Frontal cortex (tissue), 4 donors: ENCODE results near the gene BNC2. TPM values are rescaled to one million over a fixed set of nuclear protein-coding genes. Genes with fewer than 3 reads are reported as not detected.
A peak's percentile ranks its signal among the peaks of the same experiment; 100 is the strongest.

Source experiments
- DNase-seq, 2 donors: peaks; one replicate each; pipeline ENCODE4 v3.0.0; 2012; ENCODE audit warnings: low spot score in 2 of 2
- FAIRE-seq: peaks from 2 replicates; lab custom pipeline; 2012; peaks lifted over from hg19 to GRCh38; lab: Jason Lieb, UNC
- total RNA-seq: library from RNA; depleted of rRNA; stranded (reverse); fragments of >200 nt; gene quantifications from one replicate; pipeline ENCODE4 v1.2.3, GENCODE V29; 2014
- donor health status: control.
- donor health status: control.
- donor health status: control.

Gene BNC2
- total RNA-seq, 1 donor from 2014 or later = 1.6 TPM

- peak; percentile 29 to 38 for DNase-seq
- no peak for FAIRE-seq
Observed at GRCh38 chr9:16871336-16872151, 1.1 kb upstream of the BNC2 start.

GRCh38 chr9:16869882-16870595, 431 bp downstream of the BNC2 start:
- DNase-seq = peak in 1 of 2 donors; percentile 23
- no peak for FAIRE-seq

DNA sequence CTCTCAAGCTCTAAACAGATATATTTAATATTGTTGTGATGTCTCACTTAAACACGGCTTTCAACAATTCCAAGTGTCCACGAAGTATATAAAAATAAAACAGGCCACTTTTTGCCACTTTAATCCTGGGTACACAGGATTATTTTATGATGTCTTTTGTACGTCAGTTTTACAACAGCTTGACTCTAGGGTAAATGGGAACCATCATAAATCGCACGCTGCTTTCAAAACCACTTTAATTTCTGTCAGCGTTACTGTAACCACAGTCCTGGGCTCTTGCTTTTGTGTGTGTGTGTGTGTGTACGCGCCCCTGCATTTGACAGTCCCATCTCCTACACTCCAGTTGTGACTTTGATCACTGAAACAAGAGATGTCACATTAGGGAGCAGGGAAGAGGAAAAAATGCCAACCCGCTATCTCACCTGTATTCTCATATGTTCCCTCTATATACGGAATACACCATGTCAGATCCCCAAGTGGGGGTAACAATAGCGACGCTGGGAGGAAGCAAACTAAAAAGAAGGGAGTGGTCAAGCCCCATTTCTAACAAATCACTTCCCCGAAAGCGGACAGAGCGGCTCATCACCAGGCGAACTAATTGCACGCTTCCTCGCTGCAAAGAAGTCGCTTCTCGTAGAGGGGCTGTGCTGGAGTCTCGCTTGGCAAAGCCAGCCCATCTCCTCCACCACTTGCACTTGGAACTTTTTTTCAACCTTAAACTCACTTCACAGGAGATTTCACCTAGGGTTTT, 1.2 kb downstream of the BNC2 start:
- FAIRE-seq = no peak
- no peak for DNase-seq

DNA sequence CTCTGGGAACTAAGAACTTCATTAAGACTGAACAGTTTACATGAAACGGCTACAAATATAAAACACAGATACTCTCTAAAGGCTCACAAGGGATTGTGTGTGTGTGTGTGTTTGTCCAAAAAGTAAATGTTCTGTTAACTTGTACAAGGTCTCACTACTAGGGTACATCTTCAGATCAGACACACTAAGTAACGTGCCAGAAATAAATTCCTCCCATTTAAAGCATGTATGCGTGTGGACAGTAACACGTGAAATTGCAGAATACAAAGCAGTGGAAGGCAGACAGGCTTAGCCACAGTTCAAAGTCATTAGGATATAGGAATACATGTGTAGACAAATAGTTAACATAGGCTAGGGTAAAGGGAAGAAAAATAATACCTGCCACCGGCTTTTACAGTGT, 1.8 kb downstream of the BNC2 start:
- FAIRE-seq (no peak), DNase-seq (no peak)

- no peak for DNase-seq
- FAIRE-seq = no peak
Observed at GRCh38 chr9:16867576-16868311, 2.7 kb downstream of the BNC2 start.

DNA sequence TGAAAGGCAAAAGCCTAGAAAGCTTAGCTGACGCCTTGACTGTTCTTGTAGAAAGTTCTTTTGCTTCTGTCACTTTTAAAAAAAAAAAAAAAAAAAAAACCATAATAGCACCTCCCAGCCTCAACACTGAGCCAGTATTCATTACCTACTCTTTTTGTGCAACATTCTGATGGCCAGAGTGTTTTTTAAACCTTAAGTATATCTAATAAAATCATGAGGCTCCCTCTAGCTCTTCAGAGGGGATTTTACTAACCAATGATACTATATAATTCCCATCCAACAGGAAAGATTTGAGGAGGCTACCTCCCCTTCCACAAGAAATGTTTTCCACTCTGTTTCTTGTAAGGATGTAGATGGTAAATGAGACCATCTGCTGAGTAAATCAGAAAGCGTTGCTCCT, 3.9 kb downstream of the BNC2 start:
- FAIRE-seq (no peak), DNase-seq (no peak)

DNA sequence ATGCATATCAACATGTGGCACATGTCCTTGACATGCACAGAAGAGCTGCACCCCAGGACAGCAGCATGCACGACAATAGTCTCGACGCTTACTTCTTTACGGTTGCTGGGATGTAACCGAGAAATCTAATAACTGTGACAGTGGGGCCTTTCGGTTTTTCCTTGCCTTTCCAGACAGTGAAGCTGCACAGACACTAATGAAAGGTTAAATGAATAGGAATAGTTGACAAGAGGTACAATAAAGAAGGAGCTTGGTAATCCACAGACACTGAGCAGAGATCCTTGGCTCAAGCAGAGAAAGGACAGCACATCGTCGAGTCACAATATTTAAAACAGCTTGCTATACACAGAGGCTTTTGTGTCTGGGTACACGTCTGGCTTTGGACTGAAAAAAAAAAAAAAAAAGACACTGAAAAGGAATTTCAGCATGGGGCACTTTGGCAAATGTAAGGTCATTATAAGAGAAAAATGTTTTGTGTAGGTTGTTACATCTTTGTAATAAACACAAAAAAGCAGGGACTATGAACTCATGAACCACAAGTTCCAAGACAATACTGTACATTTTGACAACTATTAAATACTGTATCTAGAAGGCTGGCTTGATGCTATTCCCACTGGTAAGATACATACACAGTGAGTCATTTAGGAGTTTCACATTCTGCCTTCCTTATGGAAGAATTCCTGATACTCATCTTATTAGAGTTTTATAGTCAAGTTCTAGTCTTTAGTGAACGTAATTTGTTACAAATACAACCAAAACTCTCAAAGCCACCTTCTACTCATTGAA, 5.6 kb downstream of the BNC2 start:
- DNase-seq (no peak), FAIRE-seq (no peak)

DNA sequence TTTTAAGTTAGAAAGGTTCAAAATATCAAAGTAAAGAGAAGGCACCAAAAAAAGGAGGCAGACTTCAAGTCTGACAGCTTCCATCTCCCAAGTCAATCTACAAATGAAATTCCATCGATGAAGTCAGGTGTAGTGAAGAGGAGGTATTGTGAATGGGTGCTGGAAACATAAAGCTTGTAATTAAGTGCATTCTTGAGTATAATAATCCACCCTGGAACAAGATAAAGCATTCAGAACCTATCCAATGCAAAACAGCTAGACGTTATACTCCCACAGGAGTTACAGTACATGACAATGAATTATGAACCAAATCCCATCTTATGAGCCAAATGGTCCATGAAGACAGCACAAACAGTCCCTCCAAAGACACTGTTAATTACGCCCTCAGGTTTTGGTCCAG, 22.3 kb downstream of the BNC2 start:
- DNase-seq = no peak
- FAIRE-seq = no peak

GRCh38 chr9:16846986-16847385, 23.5 kb downstream of the BNC2 start:
- DNase-seq (no peak), FAIRE-seq (no peak)

DNA sequence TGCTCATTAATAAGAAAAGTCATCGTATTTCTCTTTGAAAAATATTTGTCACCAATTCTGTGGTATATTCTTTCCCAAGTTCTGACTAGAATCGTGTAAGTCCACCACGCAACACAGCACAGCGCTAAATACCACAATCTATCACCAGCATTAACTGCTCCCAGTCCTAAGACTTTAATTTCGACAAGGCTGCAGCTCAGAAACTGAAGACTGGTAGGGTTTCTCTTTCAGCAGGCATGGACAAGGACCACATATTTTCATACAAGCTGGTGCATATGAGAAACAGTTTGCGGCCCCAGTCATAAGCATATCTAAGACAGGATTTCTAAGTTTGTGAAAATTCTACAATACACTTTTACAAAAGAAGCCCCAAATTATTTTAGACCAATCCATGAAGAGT, 24.1 kb downstream of the BNC2 start:
- no peak for FAIRE-seq
- DNase-seq = no peak

DNA sequence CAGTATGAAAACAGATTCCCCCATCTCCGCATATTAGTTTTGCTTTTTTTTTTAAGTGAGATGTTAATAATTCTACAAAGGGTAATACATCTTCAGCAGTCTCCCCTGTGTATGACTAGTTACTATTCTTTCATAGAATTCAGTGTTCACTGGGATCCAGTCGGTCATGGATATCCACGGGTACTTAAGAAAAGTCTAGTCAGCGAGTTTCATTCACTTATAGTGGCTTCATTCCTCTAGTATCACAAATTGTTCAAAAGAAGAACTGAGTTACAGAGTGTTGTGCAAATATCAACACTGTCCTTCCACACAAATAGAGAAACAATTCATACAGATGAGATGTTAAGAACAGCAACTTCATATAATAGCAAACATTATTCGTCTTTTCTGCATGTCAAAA, 35.7 kb downstream of the BNC2 start:
- FAIRE-seq = no peak
- DNase-seq = no peak

GRCh38 chr9:16833296-16833835, 37.1 kb downstream of the BNC2 start:
- DNase-seq (no peak), FAIRE-seq (no peak)

DNA sequence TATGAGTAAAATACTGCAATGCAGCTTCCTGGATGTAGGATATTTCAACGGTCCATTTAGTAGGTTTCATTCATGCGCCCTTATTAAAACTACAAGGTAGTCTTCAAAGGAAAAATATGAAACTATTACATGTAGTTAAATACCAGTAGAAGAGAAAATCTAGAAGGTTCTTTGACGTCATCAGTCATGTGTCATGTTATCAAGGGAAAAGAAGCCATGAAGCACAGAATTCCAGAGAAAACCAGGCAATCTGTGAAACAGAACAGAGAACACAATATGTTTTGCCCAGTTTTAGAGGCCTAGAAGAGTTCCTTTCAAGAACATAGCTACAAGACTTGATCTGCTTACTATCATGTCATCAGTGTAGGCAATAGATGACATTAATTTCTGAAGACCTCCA, 38.4 kb downstream of the BNC2 start:
- DNase-seq (no peak), FAIRE-seq (no peak)

DNA sequence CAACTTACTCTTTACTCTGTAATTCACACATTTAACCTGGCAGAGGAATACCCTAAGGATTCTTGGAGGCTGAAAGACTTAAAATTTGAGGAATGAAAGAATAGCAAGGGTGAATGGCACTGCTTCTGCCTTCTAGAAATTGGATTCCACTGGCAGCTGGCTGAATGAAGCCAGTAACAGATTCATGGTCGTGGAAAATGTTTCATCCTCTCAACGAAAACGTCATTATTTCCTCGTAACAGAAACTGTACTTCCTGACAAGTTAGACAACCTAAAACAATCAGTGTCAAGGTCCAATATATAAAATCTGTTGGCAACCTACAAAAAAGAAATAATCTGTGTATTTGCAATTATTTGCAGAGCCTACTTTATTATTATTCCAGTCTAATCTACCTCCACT, 39.7 kb downstream of the BNC2 start:
- DNase-seq (no peak), FAIRE-seq (no peak)

- FAIRE-seq = no peak
Observed at GRCh38 chr9:16828340-16829281, 41.9 kb downstream of the BNC2 start.

GRCh38 chr9:16825971-16826625, 44.4 kb downstream of the BNC2 start:
- FAIRE-seq = no peak
- DNase-seq = no peak

More at GRCh38 chr9:16828340-16829281, 41.9 kb downstream of the BNC2 start:
- no peak for DNase-seq

GRCh38 chr9:16825331-16825725, 45.1 kb downstream of the BNC2 start:
- no peak for FAIRE-seq
- DNase-seq = no peak
